GM18858 (cell line): ENCODE data around the gene KCNMA1.

Experiments
- ATAC-seq: cut with Tn5 transposase; IDR thresholded peaks from one replicate; pipeline ENCODE4 v1.9.1; 2021; ENCODE audit not compliant: unreplicated experiment

KCNMA1 gene

GRCh38 chr10:77513781-77514331 lies 123.8 kb downstream of the KCNMA1 start:
- no peak for ATAC-seq

DNA sequence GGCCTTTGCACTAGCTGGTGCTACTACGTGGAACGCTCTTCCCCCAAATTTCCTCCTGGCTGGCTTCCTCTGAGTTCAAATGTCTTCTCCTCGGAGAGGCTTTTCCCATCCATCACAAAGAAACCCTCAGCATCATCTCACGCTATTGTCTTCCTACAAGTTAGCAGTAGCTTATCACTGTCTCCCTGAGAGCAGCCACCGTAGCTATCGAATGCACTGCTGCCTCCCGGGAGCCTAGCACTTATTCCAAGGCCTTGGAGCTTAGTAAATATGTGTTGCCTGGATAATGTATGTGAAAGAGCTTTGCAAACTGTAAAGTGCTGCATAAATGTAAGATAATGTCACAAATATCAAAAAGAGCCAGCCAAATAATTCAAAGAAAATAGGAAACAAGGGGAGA lies 124.4 kb downstream of the KCNMA1 start:
- ATAC-seq: no peak

DNA sequence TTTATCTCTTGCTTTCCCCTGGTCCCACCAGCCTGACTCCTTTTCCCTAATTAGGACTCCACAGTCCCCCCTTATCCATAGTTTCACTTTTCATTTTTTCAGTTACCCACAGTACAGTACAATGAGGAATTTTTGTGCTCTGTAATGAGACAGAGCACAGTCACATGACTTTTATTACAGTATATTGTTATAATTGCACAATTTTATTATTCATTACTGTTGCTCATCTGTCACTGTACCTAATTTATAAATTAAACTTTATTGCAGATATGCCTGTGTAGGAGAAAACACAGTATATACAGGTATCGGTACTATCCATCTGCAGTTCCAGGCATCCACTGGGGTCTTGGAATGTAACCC lies 125.4 kb downstream of the KCNMA1 start:
- no peak for ATAC-seq

DNA sequence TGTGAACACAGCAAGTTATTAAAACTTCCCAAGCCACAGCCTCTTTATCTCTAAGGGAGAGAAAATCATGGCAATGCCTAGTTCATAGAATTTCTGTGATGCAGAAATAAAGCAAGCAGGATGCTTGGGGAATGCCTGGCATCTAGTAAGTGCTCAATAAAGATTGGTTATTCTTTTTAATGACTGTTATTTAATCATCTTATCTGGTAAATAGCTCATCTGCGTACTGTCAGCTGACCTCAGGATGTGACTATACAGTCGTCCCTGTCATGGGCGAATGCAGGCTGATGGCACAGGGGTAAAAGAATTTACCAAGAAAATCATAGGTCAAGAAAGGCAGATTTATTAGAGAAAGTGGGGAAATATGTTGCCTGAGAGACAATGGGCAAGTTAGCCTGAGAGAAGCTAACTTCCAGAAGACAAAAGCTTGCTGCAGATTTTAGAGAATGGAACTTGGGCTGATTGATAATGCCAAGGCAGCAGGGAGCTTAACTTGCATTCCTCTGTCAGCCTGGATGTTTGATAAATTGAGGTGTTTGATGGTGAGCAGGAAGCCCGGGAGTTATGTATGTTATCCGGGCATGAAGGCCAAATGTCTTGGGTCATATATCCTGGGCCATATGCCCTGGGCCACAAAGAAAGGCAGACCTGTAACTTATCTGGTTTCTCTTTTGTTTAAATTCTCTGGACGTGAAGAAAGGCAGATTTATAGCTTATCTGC lies 126.0 kb downstream of the KCNMA1 start:
- no peak for ATAC-seq

- no peak for ATAC-seq
These were observed 126.9 kb downstream of the KCNMA1 start for GRCh38 chr10:77510695-77511094.

GRCh38 chr10:77510294-77510693 lies 127.3 kb downstream of the KCNMA1 start:
- no peak for ATAC-seq

GRCh38 chr10:77509391-77509790 lies 128.2 kb downstream of the KCNMA1 start:
- no peak for ATAC-seq

DNA sequence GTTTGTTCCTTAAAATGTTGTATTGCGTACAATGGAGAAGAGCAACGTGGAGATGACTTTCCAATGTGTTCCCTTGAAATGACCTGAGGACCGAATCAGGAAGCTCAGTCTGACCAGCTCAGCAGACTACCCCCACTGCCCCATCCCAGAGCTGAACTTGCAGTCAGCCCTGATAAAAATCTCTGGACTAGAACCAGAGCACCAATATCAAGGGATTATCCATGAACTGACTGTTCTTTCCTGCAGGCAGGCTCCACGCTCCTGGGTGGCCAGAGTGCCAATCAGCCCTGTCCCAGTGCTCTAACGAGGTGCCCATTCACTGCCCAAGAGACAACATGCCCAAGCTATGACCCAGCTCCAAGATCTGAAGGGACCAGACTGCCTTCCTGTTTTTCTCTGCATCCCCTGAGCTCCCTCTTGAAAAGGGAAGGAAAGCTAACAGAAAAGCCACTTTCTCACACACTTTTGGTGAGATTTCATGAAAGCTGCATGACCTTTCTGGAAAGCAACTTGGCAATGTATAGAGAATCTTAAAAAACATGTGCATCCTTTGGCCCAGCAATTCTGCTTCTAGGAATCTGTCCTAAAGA lies 130.2 kb downstream of the KCNMA1 start:
- no peak for ATAC-seq

GRCh38 chr10:77506517-77507200 lies 130.9 kb downstream of the KCNMA1 start:
- ATAC-seq: no peak

DNA sequence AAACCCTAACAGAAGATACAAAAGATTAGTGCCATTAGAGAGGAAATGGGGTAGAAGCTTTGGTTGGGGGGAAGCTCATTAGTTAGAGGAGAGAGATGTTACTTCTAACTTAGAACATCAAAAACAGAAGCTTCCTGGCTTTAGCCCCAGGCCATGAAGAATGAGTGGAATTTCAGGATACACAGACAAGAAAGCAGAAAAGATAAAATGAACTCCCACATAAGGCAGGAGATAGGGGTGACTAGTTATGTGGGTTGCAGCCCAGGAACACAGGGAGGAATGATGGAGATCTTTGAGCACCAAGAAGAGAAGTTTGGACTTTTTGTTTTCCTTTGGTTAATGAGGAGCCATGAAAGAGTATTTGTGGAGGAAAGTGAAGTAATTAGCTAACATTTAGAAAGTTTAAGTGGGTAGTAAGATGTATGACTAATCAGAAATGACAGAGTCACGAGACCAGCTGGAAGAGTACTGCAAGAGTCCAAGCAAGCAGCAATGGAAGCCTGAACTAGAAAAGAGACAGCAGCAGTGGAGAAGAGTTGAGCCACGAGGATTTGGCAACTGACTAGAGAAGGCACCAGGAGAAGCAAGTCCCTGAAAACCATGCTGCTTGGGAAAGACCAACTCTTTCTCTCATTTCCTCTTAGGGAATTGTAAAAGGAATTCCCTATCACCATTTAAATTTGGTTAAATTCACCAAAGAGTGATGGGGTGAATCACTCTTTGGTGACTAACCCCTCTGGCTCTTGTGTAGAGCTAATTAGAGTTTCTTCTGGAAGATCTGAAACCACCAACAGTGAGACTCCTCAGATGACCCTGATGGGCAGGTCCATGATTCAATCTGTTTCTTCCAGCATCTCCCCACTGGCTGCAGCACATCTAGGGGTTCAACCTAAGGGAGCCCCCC lies 131.9 kb downstream of the KCNMA1 start:
- ATAC-seq: no peak

- no peak for ATAC-seq
These were observed 132.7 kb downstream of the KCNMA1 start for GRCh38 chr10:77504873-77505257.

- ATAC-seq: no peak
These were observed 133.3 kb downstream of the KCNMA1 start for GRCh38 chr10:77504196-77504872.

GRCh38 chr10:77501846-77502261 lies 135.8 kb downstream of the KCNMA1 start:
- no peak for ATAC-seq

GRCh38 chr10:77501152-77501845 lies 136.3 kb downstream of the KCNMA1 start:
- ATAC-seq: peak; percentile 11

GRCh38 chr10:77500754-77501151 lies 136.9 kb downstream of the KCNMA1 start:
- peak; percentile 76 for ATAC-seq

DNA sequence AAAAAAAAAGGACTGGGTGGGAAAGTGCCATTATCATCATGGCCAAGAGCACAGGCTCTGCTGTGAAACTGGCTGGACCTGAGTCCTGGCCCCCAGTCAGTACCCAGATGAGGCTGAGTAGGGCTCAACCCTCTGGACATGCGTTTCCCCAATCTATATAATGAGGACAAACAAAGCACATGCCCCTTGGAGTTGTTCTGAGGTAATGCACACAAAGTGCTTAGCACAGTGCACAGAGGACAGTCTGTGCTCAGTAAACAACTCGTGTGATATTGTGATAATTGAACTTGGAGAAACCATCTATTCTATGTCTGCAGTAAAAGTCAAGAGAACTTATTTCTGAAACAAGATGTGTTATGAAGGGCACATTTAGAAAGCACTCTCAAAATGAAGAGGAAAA lies 138.8 kb downstream of the KCNMA1 start:
- ATAC-seq: no peak

- ATAC-seq: no peak
These were observed 139.4 kb downstream of the KCNMA1 start for GRCh38 chr10:77498210-77498609.

- no peak for ATAC-seq
These were observed 139.9 kb downstream of the KCNMA1 start for GRCh38 chr10:77497748-77498147.

GRCh38 chr10:77496941-77497420 lies 140.6 kb downstream of the KCNMA1 start:
- ATAC-seq: no peak
